HEK293 (cell line): ENCODE results near the gene SF3B6.

Source experiments
- CTCF ChIP-seq: fragments of 450-650 bp; formaldehyde crosslinking; IDR thresholded peaks from 2 replicates; pipeline ENCODE4 v1.5.1; 2016; ENCODE audit warnings: missing biosample characterization, missing genetic modification characterization
- REST ChIP-seq: fragments of 450-650 bp; formaldehyde crosslinking; IDR thresholded peaks from 2 replicates; pipeline ENCODE4 v1.5.1; 2016; ENCODE audit warnings: missing biosample characterization, missing genetic modification characterization
- SP2 ChIP-seq: fragments of 450-650 bp; formaldehyde crosslinking; IDR thresholded peaks from 2 replicates; pipeline ENCODE4 v1.5.1; 2016; ENCODE audit warnings: missing biosample characterization, missing genetic modification characterization
- ZNF274 ChIP-seq, 2 experiments: fragments of 200-500 bp in 1 of 2; fragments of 450-650 bp in 1 of 2; sonication (Bioruptor generic) in 1 of 2; formaldehyde crosslinking in 1 of 2; IDR thresholded peaks; 2 replicates each; pipeline versions ENCODE4 v1.5.1 to v1.6.1; 2014 to 2016; ENCODE audit warnings: borderline replicate concordance in 1 of 2, inconsistent platforms in 1 of 2, low read length in 1 of 2, missing biosample characterization in 1 of 2, missing genetic modification characterization in 1 of 2
- ZNF335 ChIP-seq: fragments of 450-650 bp; formaldehyde crosslinking; conservative IDR thresholded peaks from 2 replicates; pipeline ENCODE4 v1.5.1; 2016; ENCODE audit warnings: missing biosample characterization, missing genetic modification characterization
- ZNF398 ChIP-seq: fragments of 450-650 bp; formaldehyde crosslinking; IDR thresholded peaks from 2 replicates; pipeline ENCODE4 v1.5.1; 2017; ENCODE audit warnings: missing biosample characterization, missing genetic modification characterization

GRCh38 chr2:24077879-24078278, 1.8 kb upstream of the SF3B6 start:
- TF ChIP-seq ZNF398 (tag by site-specific recombination): no peak
- TF ChIP-seq REST: no peak
- no peak for TF ChIP-seq SP2 (tag by site-specific recombination)
- no peak for TF ChIP-seq CTCF (tag by site-specific recombination)
- no peak for TF ChIP-seq ZNF274 (IDR thresholded peaks at IDR 0.05; ENCODE audit: low read length)
- TF ChIP-seq ZNF274 (tag by site-specific recombination; IDR thresholded peaks at IDR 0.05; ENCODE audit: borderline replicate concordance): no peak
- no peak for TF ChIP-seq ZNF335 (tag by site-specific recombination)
